Panc1 (cell line): ENCODE measurements around the gene DVL3. TPM values are rescaled to one million over a fixed set of nuclear protein-coding genes. Genes with fewer than 3 reads are reported as not detected.
A peak's percentile ranks its signal among the peaks of the same experiment; 100 is the strongest.

Source experiments
- ATAC-seq: fragments of 200-7000 bp; cut with Tn5 transposase; 2 replicates; pipeline ENCODE4 v1.9.1; 2020; ENCODE audit warnings: mild to moderate bottlenecking, moderate library complexity
- BruUV-seq: library from RNA; stranded (reverse); fragments of 400-500 nt; replicated peaks from 2 replicates; lab custom pipeline; 2021; lab: Mats Ljungman, UMichigan
- CTCF ChIA-PET: fragments of 300-600 bp; sonication (Branson Sonifier 250); formaldehyde crosslinking; loops from one replicate; lab custom pipeline; 2022; ENCODE audit warnings: antibody characterized with exemption; lab: Charles Lee
- POLR2A ChIA-PET: fragments of 300-600 bp; sonication (Branson Sonifier 250); formaldehyde crosslinking; loops from one replicate; lab custom pipeline; 2022; ENCODE audit warnings: antibody characterized with exemption; lab: Charles Lee
- DNase-seq: peaks from one replicate; pipeline ENCODE4 v3.0.0-alpha.2; 2010; ENCODE audit warnings: low read depth, low spot score
- H3K27ac ChIP-seq: 2 replicates; pipeline ENCODE4 v1.5.1; 2011; ENCODE audit warnings: mild to moderate bottlenecking, low read length, inconsistent platforms
- H3K27me3 ChIP-seq: fragments of 200-500 bp; sonication (Bioruptor generic); 2 replicates; pipeline ENCODE4 v1.6.0; 2014; ENCODE audit warnings: low read length, inconsistent platforms; ENCODE audit not compliant: control insufficient read depth, insufficient read depth
- H3K36me3 ChIP-seq: fragments of 200-500 bp; sonication (Bioruptor generic); 2 replicates; pipeline ENCODE4 v1.5.1; 2014; ENCODE audit warnings: inconsistent platforms, mild to moderate bottlenecking, low read length, moderate library complexity; ENCODE audit not compliant: control insufficient read depth, insufficient read depth
- H3K4me1 ChIP-seq: 2 replicates; pipeline ENCODE4 v1.5.1; 2011; ENCODE audit warnings: inconsistent platforms, mild to moderate bottlenecking, low read length, moderate library complexity; ENCODE audit not compliant: control insufficient read depth, insufficient read depth
- H3K4me3 ChIP-seq, 2 experiments: 2 replicates each; pipeline ENCODE4 v1.5.1; 2011 to 2012; ENCODE audit warnings: low read depth in 2 of 2, low read length in 2 of 2, mild to moderate bottlenecking in 2 of 2, inconsistent platforms in 1 of 2, moderate library complexity in 1 of 2
- H3K9me3 ChIP-seq: fragments of 200-500 bp; sonication (Bioruptor generic); 2 replicates; pipeline ENCODE4 v1.5.1; 2014; ENCODE audit warnings: low read depth, mild to moderate bottlenecking, inconsistent platforms, low read length, moderate library complexity; ENCODE audit not compliant: control insufficient read depth, insufficient read depth
- CTCF ChIP-seq: fragments of 450-650 bp; IDR thresholded peaks from 2 replicates; pipeline ENCODE4 v1.5.1; 2017; ENCODE audit warnings: mild to moderate bottlenecking
- POLR2AphosphoS5 ChIP-seq: IDR thresholded peaks from 2 replicates; pipeline ENCODE4 v1.6.1; 2012; ENCODE audit warnings: mild to moderate bottlenecking, low read depth, low read length, moderate library complexity
- REST ChIP-seq, 2 experiments: IDR thresholded peaks; 2 replicates each; pipeline ENCODE4 v1.6.1; 2011 to 2012; ENCODE audit warnings: low read depth in 2 of 2, control low read depth in 1 of 2, low read length in 1 of 2, mild to moderate bottlenecking in 1 of 2, moderate library complexity in 1 of 2; ENCODE audit not compliant: insufficient read depth in 1 of 2
- SIN3A ChIP-seq: IDR thresholded peaks from 2 replicates; pipeline ENCODE4 v1.6.1; 2012; ENCODE audit warnings: low read depth, mild to moderate bottlenecking, low read length, moderate library complexity, borderline replicate concordance; ENCODE audit not compliant: insufficient read depth
- TCF7L2 ChIP-seq: IDR thresholded peaks from 2 replicates; pipeline ENCODE4 v1.6.1; 2011; ENCODE audit warnings: mild to moderate bottlenecking, low read depth, low read length, inconsistent platforms
- in situ Hi-C: cut with HindIII; loops from 2 replicates; pipeline ENCODE4 v1.10.0; 2016; ENCODE audit warnings: low sequenced_read_pairs, low pct_unique_long_range_greater_than_20kb
- intact Hi-C: fragments of 100-400 bp; cut with micrococcal nuclease; formaldehyde crosslinking; loops from one replicate; pipeline ENCODE4 v1.10.0; 2022; ENCODE audit not compliant: unreplicated experiment
- total RNA-seq: library from RNA; stranded (reverse); gene quantifications from one replicate; pipeline ENCODE4 v1.2.1, GENCODE V29; 2021; ENCODE audit not compliant: unreplicated experiment

The DVL3 gene
- total RNA-seq, 1 experiment from 2014 or later: 97.2 TPM

GRCh38 chr3:184126006-184126405 is 29.2 kb upstream of the DVL3 start:
- H3K9me3 ChIP-seq: no peaks in the 10 kb centered on the region
- ATAC-seq (no peak), DNase-seq (no peak)
- POLR2A ChIA-PET: no interaction called here
- no peaks in the 10 kb centered on the region for H3K4me1 ChIP-seq
- intact Hi-C loops: no loop called here
- in situ Hi-C loops: no loop called here
- H3K27me3 ChIP-seq: no peaks in the 10 kb centered on the region
- TF ChIP-seq TCF7L2: no peak
- no peak for TF ChIP-seq POLR2AphosphoS5
- CTCF ChIA-PET: interaction anchor here (0.6 kb wide), 1 partner anchor 941 kb away, joined by 3 read pairs; no protein-coding TSS in a partner anchor
- no TSS peak for BruUV-seq
- no peak overlapping the region for H3K4me3 ChIP-seq
- H3K36me3 ChIP-seq: no peaks in the 10 kb centered on the region
- no peak overlapping the region for H3K27ac ChIP-seq

GRCh38 chr3:184129012-184129411 is 26.2 kb upstream of the DVL3 start:
- Histone ChIP-seq H3K27me3 (no peaks in the 10 kb centered on the region), H3K4me1 (no peaks in the 10 kb centered on the region), H3K9me3 (no peaks in the 10 kb centered on the region), H3K27ac (no peak overlapping the region), H3K4me3 (no peak overlapping the region), H3K36me3 (no peaks in the 10 kb centered on the region)
- POLR2A ChIA-PET: no interaction called here
- no peak for DNase-seq
- no TSS peak for BruUV-seq
- peak; percentile 81 for ATAC-seq
- CTCF ChIA-PET: no interaction called here
- intact Hi-C loops: no loop called here
- TF ChIP-seq CTCF (no peak), SIN3A (no peak), REST (IDR thresholded peaks at IDR 0.05; ENCODE audit: insufficient read depth in 1 of 2, low read depth in 2 of 2, low read length in 1 of 2) (no peak), POLR2AphosphoS5 (no peak), TCF7L2 (no peak)
- in situ Hi-C loops: no loop called here

- ChIA-PET POLR2A (no interaction called here), CTCF (no interaction called here)
- intact Hi-C loops: loop anchor here (10.0 kb wide), 2 partner anchors 88 to 238 kb away; no protein-coding TSS in a partner anchor
- BruUV-seq: no TSS peak
- in situ Hi-C loops: no loop called here
- no peak for DNase-seq
- no peak for ATAC-seq
- Histone ChIP-seq H3K36me3 (peaks cover 7% of the 10 kb centered on the region; the same call in 1 of the 2 replicates), H3K9me3 (no peaks in the 10 kb centered on the region), H3K4me1 (peaks cover 12% of the 10 kb centered on the region), H3K27ac (no peak overlapping the region), H3K27me3 (no peaks in the 10 kb centered on the region), H3K4me3 (no peak overlapping the region)
- TF ChIP-seq TCF7L2: no peak
- no peak for TF ChIP-seq REST (IDR thresholded peaks at IDR 0.05; ENCODE audit: insufficient read depth in 1 of 2, low read depth in 2 of 2, low read length in 1 of 2)
- TF ChIP-seq POLR2AphosphoS5: no peak
- TF ChIP-seq SIN3A: no peak
- no peak for TF ChIP-seq CTCF
Measured at GRCh38 chr3:184132945-184133344, 22.2 kb upstream of the DVL3 start.
